HG02588 (cell line): Measurements from ENCODE around the gene PATE1.

Source experiments
- ATAC-seq: cut with Tn5 transposase; IDR thresholded peaks from one replicate; pipeline ENCODE4 v1.9.1; 2021; ENCODE audit warnings: mild to moderate bottlenecking, moderate library complexity; ENCODE audit not compliant: unreplicated experiment

The PATE1 gene

DNA sequence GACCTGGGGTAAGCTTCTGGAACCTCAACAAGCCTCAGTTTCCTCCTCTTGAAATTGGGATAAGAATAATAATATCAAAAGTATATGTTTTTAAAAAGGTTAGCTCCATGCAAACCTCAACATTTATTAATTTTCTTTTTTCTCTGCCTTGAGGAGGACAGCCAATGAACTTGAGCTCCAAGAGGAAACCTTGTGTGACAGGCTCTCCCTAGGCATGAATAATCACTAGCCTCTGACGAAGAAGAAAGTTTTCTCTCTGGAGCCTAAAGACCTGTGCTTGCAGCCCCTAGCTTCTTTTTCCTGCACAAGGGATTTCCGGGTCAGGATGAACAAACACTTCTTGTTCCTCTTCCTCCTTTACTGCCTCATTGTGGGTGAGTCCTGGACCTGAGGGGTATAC lies 41.7 kb downstream of the PATE1 start, which contains the start of gene PATE3:
Gene PATE3, plus strand, starts transcription at position 301 of the 400 bp plus-strand sequence. Its CDS starts 25 bp downstream, at position 326.
- no peak for ATAC-seq

DNA sequence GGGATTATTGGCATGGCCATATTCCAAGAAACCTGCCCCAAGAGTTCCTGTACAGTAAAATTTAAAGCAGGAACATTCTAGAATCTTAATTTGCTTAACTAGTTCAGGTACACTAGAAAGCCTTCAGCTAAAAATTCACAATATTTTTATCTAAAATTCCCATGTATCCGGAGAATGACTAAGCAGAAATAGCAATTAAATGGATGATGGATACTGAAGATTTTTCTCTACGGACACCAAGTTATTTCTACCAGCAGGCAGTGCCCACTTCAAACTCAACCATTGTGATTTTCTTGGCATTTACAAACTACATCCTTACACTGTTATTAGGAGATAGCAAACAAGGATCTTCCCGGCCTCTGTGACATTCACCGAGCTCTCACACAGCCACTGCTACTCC lies 44.7 kb downstream of the PATE1 start:
- ATAC-seq, result no peak

DNA sequence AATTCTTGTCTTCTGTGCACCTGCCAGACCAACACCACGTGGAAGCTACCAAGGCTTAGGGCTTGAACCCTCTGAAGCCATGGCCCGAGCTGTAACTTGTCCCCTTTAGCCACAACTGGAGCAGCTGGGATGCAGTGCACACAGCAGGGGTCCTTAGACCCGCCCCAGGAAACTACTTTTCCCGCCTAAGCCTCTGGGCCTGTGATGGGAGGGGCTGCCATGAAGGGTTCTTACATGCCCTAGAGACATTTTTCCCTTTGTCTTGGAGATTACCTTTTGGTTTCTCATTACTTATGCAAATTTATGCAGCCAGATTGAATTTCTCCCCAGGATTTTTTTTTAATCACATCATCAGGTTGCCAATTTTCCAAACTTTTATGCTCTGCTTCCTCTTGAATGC lies 51.6 kb downstream of the PATE1 start:
- ATAC-seq, result no peak
